Esophagus squamous epithelium (tissue), 4 donors: ENCODE measurements around the gene FLT3LG.
A peak's percentile ranks its signal among the peaks of the same experiment; 100 is the strongest.

Source experiments
- CTCF ChIP-seq, 6 experiments: fragments of 450-650 bp in 4 of 6; fragments of 200-600 bp in 2 of 6; sonication (generic) in 2 of 6; IDR thresholded peaks; one replicate each; pipeline ENCODE4 v1.5.1; 2016 to 2019; ENCODE audit warnings: antibody characterized with exemption in 6 of 6, mild to moderate bottlenecking in 4 of 6, moderate library complexity in 4 of 6
- POLR2A ChIP-seq, 4 donors: fragments of 450-650 bp; IDR thresholded peaks; one replicate each; pipeline ENCODE4 v1.6.1; 2017; ENCODE audit warnings: antibody characterized with exemption in 4 of 4, mild to moderate bottlenecking in 4 of 4, moderate library complexity in 3 of 4

- peak in 1 of 4 donors; percentile 33 for TF ChIP-seq POLR2A (IDR thresholded peaks at IDR 0.05)
- TF ChIP-seq CTCF (IDR thresholded peaks at IDR 0.05), result no peak
Measured at GRCh38 chr19:49442771-49443365, 31.1 kb upstream of the FLT3LG start.
